ENCODE results near the gene SELENOW. TPM values are rescaled to one million over a fixed set of nuclear protein-coding genes. Genes with fewer than 3 reads are reported as not detected.
"Not testable (repeated sequence)": the region's sequence is repeated elsewhere in the genome, so short reads cannot be mapped to it uniquely, and the experiment has no call there.

SELENOW gene
- total RNA-seq, 1 experiment from 2014 or later, result 233 TPM

- DNase-seq (ENCODE audit: low read depth), result no peak
- in situ Hi-C loops (cut with HindIII; ENCODE audit: low pct_unique_long_range_greater_than_20kb, low sequenced_read_pairs), result no loop called here
Measured at GRCh38 chr19:47755065-47755761, 23.3 kb upstream of the SELENOW start.

- in situ Hi-C loops (cut with HindIII; ENCODE audit: low pct_unique_long_range_greater_than_20kb, low sequenced_read_pairs), result no loop called here
- DNase-seq (ENCODE audit: low read depth), result no peak
Measured at GRCh38 chr19:47755762-47756626, 22.5 kb upstream of the SELENOW start.

GRCh38 chr19:47756627-47756929 lies 21.9 kb upstream of the SELENOW start:
- in situ Hi-C loops (cut with HindIII; ENCODE audit: low pct_unique_long_range_greater_than_20kb, low sequenced_read_pairs), result no loop called here
- no peak for DNase-seq (ENCODE audit: low read depth)

GRCh38 chr19:47756953-47757608 lies 21.4 kb upstream of the SELENOW start:
- no peak for DNase-seq (ENCODE audit: low read depth)
- in situ Hi-C loops (cut with HindIII; ENCODE audit: low pct_unique_long_range_greater_than_20kb, low sequenced_read_pairs), result no loop called here

GRCh38 chr19:47757617-47758442 lies 20.7 kb upstream of the SELENOW start:
- DNase-seq (ENCODE audit: low read depth), result no peak
- in situ Hi-C loops (cut with HindIII; ENCODE audit: low pct_unique_long_range_greater_than_20kb, low sequenced_read_pairs), result no loop called here

DNA sequence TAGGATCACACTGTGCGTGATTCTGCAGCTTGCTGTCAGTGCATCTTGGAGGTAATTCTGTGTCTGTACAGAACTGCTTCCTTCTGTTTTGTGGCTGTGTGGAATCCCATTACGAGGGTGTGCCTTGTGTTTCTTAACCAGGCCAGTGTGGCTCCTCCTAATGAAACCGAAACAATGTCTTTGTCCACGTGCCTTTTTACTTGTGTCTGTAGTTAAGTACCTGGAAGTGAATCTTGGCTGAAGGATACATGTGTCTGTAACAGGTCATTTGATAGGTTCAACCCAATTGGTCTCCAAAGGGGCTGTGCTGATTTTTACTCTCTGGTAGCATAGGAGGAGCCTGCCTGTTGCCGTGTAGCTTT lies 20.1 kb upstream of the SELENOW start:
- in situ Hi-C loops (cut with HindIII; ENCODE audit: low pct_unique_long_range_greater_than_20kb, low sequenced_read_pairs), result no loop called here
- DNase-seq (ENCODE audit: low read depth), result no peak

DNA sequence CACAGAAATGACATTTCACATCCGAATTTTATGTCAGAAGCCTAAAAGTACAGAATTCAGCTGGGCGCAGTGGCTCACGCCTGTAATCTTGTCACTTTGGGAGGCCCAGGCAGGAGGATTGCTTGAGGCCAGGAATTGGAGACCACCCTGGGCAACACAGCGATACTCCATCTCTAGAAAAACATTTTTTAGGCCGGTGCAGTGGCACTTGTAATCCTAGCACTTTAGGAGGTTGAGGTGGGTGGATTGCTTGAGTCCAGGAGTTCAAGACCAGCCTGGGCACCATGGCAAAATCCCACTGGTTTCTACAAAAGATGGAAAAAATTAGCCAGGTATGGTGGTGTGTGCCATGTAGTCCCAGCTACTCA lies 17.9 kb upstream of the SELENOW start:
- in situ Hi-C loops (cut with HindIII; ENCODE audit: low pct_unique_long_range_greater_than_20kb, low sequenced_read_pairs), result no loop called here
- no peak for DNase-seq (ENCODE audit: low read depth)

- no peak for DNase-seq (ENCODE audit: low read depth)
- in situ Hi-C loops (cut with HindIII; ENCODE audit: low pct_unique_long_range_greater_than_20kb, low sequenced_read_pairs), result no loop called here
Measured at GRCh38 chr19:47761566-47761965, 16.9 kb upstream of the SELENOW start.

DNA sequence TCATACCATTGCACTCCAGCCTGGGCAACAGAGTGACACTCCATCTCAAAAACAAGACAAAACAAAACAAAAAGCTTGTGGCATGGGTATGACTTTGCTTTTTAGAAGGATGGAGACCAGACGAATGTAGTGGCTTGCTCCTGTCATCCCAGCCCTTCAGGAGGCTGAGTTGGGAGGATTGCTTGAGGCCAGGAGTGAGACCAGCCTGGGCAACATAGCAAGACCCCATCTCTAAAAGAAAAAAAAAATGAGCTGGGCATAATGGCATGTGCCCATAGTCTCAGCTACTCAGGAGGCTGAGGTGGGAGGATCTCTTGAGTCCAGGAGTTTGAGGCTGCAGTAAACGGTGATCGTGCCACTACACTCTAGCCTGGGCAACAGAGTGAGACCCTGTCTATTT lies 16.4 kb upstream of the SELENOW start:
- DNase-seq (ENCODE audit: low read depth), result no peak
- in situ Hi-C loops (cut with HindIII; ENCODE audit: low pct_unique_long_range_greater_than_20kb, low sequenced_read_pairs), result no loop called here

GRCh38 chr19:47762615-47763308 lies 15.7 kb upstream of the SELENOW start:
- no peak for DNase-seq (ENCODE audit: low read depth)
- in situ Hi-C loops (cut with HindIII; ENCODE audit: low pct_unique_long_range_greater_than_20kb, low sequenced_read_pairs), result no loop called here

- DNase-seq (ENCODE audit: low read depth); in situ Hi-C loops (cut with HindIII; ENCODE audit: low pct_unique_long_range_greater_than_20kb, low sequenced_read_pairs): not testable (repeated sequence)
Measured at GRCh38 chr19:47764705-47765104, 13.8 kb upstream of the SELENOW start.

DNA sequence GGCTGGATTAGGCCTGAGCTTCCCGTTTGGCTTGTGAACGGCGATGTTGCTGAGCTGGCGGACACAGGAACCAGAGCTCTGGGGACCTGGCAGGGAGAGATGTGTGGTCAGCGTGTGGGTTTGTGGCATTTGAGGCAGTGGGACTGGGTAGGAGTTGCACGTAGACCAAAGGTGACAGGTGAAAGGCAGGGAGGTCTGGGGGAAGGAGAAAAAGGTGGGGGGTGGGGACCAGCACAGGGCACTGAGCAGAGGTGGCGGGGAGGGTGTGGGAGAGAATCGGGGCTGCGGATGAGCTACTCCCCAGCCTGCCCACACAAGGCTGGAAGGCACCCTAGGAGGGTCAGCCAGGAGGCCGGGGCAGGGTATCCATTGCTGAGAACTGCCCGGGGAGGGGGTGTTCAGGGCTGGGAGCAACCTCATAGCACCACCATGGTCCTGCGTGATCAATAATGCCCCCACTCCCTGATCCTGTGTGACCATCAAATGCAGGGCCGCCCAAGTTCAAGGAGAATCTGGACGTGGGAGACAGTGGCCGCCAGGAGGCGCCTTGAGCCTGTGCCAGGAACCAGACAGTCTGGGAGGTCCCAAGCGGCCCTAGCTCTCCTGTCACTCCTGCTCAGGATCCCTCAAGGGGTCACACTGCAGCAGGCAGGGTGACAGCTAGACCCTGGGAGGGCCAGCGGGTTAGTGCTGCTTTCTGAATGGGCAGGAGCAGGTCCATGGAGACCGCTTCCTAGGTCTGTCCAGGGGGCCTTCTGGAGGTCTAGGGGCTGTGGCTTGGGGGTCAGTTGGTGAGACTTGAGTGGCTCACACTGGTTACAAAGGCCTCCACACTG lies 12.8 kb upstream of the SELENOW start:
- in situ Hi-C loops (cut with HindIII; ENCODE audit: low pct_unique_long_range_greater_than_20kb, low sequenced_read_pairs), result no loop called here
- DNase-seq (ENCODE audit: low read depth), result no peak

DNA sequence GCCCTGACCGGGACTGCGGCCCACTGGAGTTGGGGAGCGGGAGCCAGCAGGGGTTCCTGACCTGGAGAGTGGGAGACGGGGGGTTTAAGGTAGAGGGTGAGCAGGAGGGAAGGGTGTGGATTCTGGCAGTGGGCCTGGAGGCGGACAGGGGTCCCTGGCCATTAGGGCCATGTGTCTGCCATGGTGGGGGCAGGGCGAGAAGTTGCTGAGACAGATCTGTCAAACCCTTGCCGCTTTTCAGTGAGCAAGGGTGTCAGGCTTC lies 12.2 kb upstream of the SELENOW start:
- DNase-seq (ENCODE audit: low read depth), result no peak
- in situ Hi-C loops (cut with HindIII; ENCODE audit: low pct_unique_long_range_greater_than_20kb, low sequenced_read_pairs), result no loop called here

DNA sequence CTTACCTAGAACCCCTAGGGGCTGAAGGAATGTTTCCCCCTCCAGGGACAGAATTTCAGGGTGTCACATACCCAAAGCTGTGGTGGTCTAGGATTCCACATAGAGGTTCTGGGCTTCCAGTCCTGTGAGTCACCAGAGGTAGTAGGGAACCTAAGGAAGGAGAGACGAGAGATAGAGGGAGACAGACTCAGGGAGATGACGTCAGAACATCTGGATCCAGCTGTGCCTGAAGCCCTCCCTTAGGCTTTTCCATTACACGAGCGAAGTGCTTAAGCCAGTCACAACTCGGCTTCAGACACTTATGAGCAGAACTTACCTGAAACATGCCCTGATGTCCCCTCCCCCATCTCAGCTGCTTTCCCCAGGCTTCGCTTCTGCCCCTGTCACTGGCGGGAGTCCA lies 11.8 kb upstream of the SELENOW start:
- no peak for DNase-seq (ENCODE audit: low read depth)
- in situ Hi-C loops (cut with HindIII; ENCODE audit: low pct_unique_long_range_greater_than_20kb, low sequenced_read_pairs), result no loop called here

- DNase-seq (ENCODE audit: low read depth), result no peak
- in situ Hi-C loops (cut with HindIII; ENCODE audit: low pct_unique_long_range_greater_than_20kb, low sequenced_read_pairs), result no loop called here
Measured at GRCh38 chr19:47767349-47767748, 11.2 kb upstream of the SELENOW start.

DNA sequence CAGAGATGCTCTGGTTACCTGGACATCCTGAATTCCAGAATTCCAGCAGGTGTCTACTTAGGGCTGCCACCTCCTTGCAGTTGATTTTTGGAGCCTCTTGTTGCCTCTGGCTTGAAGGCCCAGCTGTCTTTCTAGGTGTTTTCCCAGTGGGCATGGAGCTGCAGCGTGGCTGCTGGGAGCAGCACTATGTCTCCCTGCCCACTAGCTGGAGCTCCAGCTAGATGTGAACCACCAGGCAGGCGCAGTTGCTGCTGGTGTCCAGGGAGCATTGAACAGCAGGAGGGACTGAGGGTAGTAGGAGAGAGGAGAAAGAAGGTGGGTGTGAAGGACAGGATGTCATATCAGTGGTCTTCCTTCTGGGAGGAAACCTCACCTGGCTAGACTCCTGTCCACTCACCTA lies 9.9 kb upstream of the SELENOW start:
- no peak for DNase-seq (ENCODE audit: low read depth)
- in situ Hi-C loops (cut with HindIII; ENCODE audit: low pct_unique_long_range_greater_than_20kb, low sequenced_read_pairs), result no loop called here

DNA sequence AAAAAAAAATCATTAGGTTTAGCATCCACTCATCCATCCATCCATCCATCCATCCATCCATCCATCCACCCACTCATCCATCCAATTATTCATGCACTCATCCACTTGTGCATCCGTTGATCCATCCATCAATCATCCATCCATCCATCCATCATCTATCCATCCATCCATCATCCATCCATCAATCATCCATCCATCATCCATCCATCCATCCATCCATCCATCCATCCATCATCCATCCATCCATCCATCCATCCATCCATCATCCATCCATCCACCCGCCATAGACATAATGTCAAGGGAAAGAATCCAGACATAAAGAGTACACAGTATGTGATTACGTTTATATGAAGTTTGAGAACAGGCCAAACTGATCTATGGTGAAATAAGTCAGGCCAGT lies 9.0 kb upstream of the SELENOW start:
- DNase-seq (ENCODE audit: low read depth), result no peak
- in situ Hi-C loops (cut with HindIII; ENCODE audit: low pct_unique_long_range_greater_than_20kb, low sequenced_read_pairs), result no loop called here

GRCh38 chr19:47771291-47771690 lies 7.2 kb upstream of the SELENOW start:
- not testable (repeated sequence) for DNase-seq (ENCODE audit: low read depth)

More at GRCh38 chr19:47771291-47771690, 7.2 kb upstream of the SELENOW start:
- in situ Hi-C loops (cut with HindIII; ENCODE audit: low pct_unique_long_range_greater_than_20kb, low sequenced_read_pairs), result not testable (repeated sequence)

Data from Caki2 (cell line).